ENCODE results near the gene PRMT9. TPM values are rescaled to one million over a fixed set of nuclear protein-coding genes. Genes with fewer than 3 reads are reported as not detected.

PRMT9 gene
- polyA plus RNA-seq, 3 donors: 26.9 to 30.5 (median 27.4) TPM

GRCh38 chr4:147682755-147683154 lies 1.2 kb downstream of the PRMT9 start:
- DNase-seq (ENCODE audit: low read depth in 3 of 3, low spot score in 2 of 3): no peak

- DNase-seq (ENCODE audit: low read depth in 3 of 3, low spot score in 2 of 3): no peak
These were observed 5.0 kb downstream of the PRMT9 start for GRCh38 chr4:147678796-147679549.

- DNase-seq (ENCODE audit: low read depth in 3 of 3, low spot score in 2 of 3): no peak
These were observed 5.9 kb downstream of the PRMT9 start for GRCh38 chr4:147678106-147678505.

GRCh38 chr4:147674496-147674895 lies 9.5 kb downstream of the PRMT9 start:
- DNase-seq (ENCODE audit: low read depth in 3 of 3, low spot score in 2 of 3): no peak

- no peak for DNase-seq (ENCODE audit: low read depth in 3 of 3, low spot score in 2 of 3)
These were observed 9.9 kb downstream of the PRMT9 start for GRCh38 chr4:147674073-147674472.

GRCh38 chr4:147658501-147658900 lies 25.5 kb downstream of the PRMT9 start:
- DNase-seq (ENCODE audit: low read depth in 3 of 3, low spot score in 2 of 3): no peak

GRCh38 chr4:147655639-147656038 lies 28.3 kb downstream of the PRMT9 start:
- DNase-seq (ENCODE audit: low read depth in 3 of 3, low spot score in 2 of 3): no peak

- no peak for DNase-seq (ENCODE audit: low read depth in 3 of 3, low spot score in 2 of 3)
These were observed 32.4 kb downstream of the PRMT9 start for GRCh38 chr4:147651563-147651962.

- DNase-seq (ENCODE audit: low read depth in 3 of 3, low spot score in 2 of 3): no peak
These were observed 35.3 kb downstream of the PRMT9 start for GRCh38 chr4:147648656-147649055.

- DNase-seq (ENCODE audit: low read depth in 3 of 3, low spot score in 2 of 3): no peak
These were observed 38.9 kb downstream of the PRMT9 start for GRCh38 chr4:147645099-147645498.

- no peak for DNase-seq (ENCODE audit: low read depth in 3 of 3, low spot score in 2 of 3)
These were observed 39.5 kb downstream of the PRMT9 start for GRCh38 chr4:147644471-147644870.

- no peak for DNase-seq (ENCODE audit: low read depth in 3 of 3, low spot score in 2 of 3)
These were observed 40.3 kb downstream of the PRMT9 start for GRCh38 chr4:147643616-147644015.

GRCh38 chr4:147640331-147640730 lies 43.6 kb downstream of the PRMT9 start:
- DNase-seq (ENCODE audit: low read depth in 3 of 3, low spot score in 2 of 3): no peak

GRCh38 chr4:147639388-147639787 lies 44.6 kb downstream of the PRMT9 start:
- DNase-seq (ENCODE audit: low read depth in 3 of 3, low spot score in 2 of 3): no peak

- no peak for DNase-seq (ENCODE audit: low read depth in 3 of 3, low spot score in 2 of 3)
These were observed 45.0 kb downstream of the PRMT9 start for GRCh38 chr4:147638942-147639341.

- no peak for DNase-seq (ENCODE audit: low read depth in 3 of 3, low spot score in 2 of 3)
These were observed 45.6 kb downstream of the PRMT9 start for GRCh38 chr4:147638365-147638764.

GRCh38 chr4:147635348-147635747 lies 48.6 kb downstream of the PRMT9 start:
- no peak for DNase-seq (ENCODE audit: low read depth in 3 of 3, low spot score in 2 of 3)

GRCh38 chr4:147633643-147634042 lies 50.3 kb downstream of the PRMT9 start:
- DNase-seq (ENCODE audit: low read depth in 3 of 3, low spot score in 2 of 3): no peak

GRCh38 chr4:147633113-147633512 lies 50.9 kb downstream of the PRMT9 start:
- DNase-seq (ENCODE audit: low read depth in 3 of 3, low spot score in 2 of 3): no peak

GRCh38 chr4:147629783-147630730 lies 53.9 kb downstream of the PRMT9 start:
- no peak for DNase-seq (ENCODE audit: low read depth in 3 of 3, low spot score in 2 of 3)

- DNase-seq (ENCODE audit: low read depth in 3 of 3, low spot score in 2 of 3): no peak
These were observed 55.5 kb downstream of the PRMT9 start for GRCh38 chr4:147628415-147628814.

- no peak for DNase-seq (ENCODE audit: low read depth in 3 of 3, low spot score in 2 of 3)
These were observed 57.1 kb downstream of the PRMT9 start for GRCh38 chr4:147626903-147627302.

Measured in right renal cortex interstitium (tissue), 3 donors.